Left forelimb (tissue), 1 donor: ENCODE data around the gene CSNK2A1.
"Not testable (repeated sequence)": the region's sequence is repeated elsewhere in the genome, so short reads cannot be mapped to it uniquely, and the experiment has no call there.

Experiments
- DNase-seq: peaks from one replicate; pipeline ENCODE4 v3.0.0-alpha.2; 2018; ENCODE audit warnings: low spot score

The CSNK2A1 gene

GRCh38 chr20:454951-455350 lies 88.6 kb downstream of the CSNK2A1 start:
- DNase-seq, result no peak

DNA sequence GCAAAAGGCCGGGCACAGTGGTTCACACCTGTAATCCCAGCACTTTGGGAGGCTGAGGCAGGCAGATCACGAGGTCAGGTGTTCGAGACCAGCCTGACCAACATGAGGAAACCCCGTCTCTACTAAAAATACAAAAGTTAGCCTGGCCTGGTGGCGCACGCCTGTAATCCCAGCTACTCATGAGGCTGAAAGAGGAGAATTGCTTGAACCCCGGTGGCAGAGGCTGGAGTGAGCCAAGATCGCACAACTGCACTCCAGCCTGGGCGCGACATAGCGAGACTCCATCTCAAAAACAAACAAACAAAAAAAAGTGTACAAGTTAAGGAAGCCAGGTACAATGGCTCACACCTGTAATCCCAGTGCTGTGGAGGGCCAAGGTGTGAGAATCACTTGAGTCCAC lies 91.6 kb downstream of the CSNK2A1 start:
- DNase-seq, result not testable (repeated sequence)

DNA sequence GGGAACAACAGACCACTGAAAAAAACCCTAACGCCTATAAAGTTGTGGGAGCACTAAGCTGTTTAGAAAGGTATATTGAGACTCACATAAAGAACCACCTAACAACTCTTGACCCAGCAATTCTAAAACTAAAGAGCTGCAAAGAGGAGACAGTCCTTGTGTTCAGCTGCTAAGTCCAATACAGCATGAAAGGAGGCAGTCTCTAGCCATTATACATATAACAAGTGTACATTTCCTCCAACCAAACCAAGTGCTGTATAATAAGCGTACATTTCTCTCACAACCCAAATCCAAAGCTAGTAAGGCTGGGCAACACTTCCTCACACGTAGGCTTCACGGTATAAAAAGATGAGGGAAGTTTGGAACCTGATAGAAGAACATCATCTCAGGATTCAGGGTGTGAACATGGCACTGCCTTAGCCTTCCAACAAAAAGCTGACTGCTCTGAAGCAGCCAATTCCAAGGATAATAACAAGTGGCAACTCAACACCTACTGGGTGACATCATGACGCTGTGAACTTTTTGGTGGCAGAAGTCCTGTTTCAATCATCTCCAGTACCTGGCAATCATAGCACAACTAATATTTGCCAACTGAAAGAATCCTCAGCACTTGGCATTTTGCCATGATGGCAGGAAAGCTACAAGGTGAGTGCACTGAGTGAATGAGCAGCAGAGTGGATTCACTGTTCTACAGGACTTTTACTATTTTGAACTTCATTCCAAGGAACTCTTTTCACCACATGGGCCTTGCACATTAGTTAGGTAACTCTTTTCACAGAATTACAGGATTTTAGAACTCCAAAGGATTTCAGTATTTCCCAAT lies 97.9 kb downstream of the CSNK2A1 start:
- DNase-seq, result no peak

DNA sequence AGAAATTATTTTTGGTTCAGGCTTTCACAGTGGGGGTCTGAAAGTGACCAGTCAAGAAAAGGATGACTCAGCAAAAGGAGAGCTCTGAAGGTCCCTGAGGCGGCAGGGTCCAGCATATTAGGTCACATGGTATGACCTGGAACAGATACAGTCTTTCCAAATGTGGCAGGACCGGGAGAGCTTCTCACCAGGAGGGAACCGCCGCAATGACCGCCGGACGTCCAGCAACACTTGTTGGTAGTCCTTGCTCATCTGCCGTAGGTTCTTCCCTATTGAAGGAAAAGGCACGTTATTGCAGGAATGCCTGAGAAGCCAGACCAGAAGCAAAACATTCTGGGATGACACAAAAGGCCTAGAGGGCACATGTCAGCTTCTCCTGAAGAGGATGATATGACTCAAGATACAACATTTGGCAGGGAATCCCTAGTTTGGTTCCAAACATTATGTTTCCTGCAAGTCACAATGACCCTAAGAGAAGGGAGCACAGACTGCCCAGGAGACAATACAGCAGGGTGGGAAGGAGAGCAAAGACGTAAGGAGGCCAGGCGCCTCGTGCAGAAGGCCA lies 98.6 kb downstream of the CSNK2A1 start:
- DNase-seq, result no peak

DNA sequence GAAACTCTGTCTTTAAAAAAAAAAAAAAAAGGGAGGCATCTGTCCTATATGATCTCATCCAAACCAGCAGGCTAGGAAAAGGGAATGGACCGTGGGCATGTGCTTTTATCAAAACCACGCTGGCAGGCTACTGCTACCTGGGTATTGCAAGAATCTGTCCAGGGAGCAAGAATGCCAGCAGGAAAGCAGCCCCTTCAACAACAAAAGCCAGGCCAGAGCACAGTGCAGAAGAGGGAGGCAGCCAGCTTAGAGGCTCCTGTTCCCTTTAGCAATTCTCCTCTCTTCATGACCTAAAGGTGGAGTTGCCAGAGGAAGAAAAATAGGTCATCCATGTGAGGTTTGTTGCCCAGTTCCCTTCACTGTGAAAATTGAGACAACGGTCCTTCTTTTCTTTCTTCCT lies 99.5 kb downstream of the CSNK2A1 start:
- no peak for DNase-seq

DNA sequence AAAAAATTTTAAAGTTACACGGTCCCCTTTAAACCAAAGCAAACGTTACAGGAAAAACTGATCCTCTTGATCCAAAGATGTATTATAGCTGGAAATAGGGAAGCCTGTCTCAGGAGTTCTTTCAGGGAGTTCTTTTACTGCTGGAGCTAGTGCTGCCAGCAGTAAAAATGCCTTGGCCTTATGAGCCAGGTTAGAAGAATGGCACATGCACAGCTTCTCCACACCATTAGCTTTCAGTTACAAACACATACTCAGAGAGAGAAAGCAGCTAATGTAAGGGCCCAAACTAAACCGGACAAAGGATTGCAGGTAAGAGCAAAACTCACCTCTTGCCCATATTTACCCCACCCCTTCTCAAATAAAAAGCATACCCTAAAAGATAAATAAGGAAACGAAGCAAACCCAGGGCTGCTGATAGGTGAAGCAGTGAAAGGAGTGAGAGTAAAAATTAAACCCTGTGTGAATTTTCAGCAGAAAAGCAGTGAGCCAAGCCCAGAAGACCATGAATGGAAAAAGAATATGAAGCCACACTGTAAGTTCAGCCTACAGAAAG lies 100.3 kb downstream of the CSNK2A1 start:
- no peak for DNase-seq

GRCh38 chr20:440636-441035 lies 103.0 kb downstream of the CSNK2A1 start:
- DNase-seq, result no peak

DNA sequence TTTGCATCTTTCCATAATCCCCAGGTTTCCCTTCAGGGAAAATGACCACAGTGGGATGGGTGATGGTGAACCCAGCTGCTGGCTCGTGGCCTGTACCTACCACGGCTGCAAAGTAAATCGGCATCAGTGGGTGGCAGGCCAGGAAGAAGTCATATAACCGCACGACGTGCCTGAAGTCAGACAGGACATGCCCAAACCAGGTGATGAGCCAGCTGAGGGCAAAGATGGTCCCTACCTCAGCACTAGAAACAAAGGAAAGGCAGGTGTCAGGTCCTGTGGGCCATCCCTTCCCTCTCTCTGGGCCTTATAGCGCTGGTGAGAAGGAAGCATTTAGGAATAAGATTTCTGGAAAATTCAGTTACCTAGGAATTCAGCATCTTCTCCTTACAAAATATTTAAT lies 103.4 kb downstream of the CSNK2A1 start:
- DNase-seq, result no peak

DNA sequence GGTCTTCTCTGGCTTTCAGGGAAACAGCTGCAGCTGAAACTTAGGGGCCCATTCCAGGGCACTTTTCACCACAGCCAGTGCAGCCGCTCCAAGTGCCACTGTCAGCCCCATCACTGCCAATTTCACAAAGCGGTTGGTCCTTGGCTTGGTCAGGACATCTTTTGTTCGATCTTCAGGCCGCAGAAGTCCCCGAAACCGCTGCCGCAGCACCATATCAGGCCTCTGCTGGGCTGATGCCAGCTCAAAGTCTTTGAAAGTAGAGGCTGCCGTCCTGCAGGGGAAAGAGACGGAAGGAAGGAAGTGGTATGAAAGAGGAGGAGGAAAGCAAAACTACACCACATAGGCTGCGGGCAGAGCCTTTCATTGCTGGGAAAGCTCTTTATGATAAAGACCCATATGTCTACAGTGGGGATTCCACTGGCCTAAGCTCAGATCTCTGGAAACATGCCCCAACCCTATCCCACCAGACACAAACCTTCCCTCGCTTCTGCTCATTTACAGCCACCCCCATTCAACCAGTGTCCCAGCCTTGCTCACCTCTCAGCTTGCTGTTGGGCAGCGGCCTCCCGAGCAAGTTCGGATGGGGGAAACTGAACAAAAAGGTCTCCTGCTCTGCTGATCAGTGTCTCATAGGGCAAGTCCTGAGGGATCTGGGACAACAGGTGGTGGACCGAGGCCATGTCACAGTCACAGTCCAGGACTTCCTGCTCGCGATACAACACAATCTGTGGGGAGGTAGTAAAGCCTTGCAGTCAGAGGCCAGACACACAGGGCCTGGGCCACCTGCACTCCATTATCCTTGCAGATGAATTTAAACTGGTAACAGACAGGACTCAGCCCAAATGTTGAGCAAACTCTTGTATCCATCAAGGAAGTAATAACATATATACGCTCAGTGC lies 104.8 kb downstream of the CSNK2A1 start:
- no peak for DNase-seq

DNA sequence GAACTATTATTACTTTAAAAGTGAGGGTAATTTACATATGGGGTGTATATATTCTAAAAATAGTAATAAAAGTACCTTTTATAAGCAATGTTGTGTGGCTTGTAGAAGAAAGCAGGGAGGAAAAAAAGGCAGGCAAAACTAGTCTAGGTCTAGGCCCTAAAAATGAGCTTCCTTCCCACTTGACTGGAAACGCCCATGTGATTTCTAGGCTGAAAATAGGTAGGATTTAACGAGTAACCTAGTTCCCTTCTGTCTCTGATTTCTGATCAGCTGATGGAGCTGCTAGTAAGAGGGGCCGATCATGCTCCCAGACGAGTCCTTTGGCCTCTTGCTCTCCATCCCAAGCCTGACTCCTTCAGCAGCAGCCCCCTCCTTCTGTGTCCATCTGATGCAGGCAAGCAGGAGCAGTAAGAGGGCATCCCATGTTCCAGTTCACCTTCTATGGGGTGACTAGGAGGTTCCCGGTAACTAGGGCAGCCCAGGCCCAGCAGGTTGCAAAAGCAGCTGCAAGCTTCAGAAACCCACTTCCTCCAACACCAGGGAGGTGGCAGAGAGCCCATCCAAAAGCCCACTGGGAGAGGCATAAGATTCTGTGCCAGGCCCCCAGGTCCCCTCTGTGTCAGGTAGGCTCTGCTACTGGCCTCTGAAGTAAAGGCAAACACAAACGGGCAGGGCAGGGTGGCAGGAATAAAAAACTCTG lies 105.7 kb downstream of the CSNK2A1 start:
- no peak for DNase-seq

DNA sequence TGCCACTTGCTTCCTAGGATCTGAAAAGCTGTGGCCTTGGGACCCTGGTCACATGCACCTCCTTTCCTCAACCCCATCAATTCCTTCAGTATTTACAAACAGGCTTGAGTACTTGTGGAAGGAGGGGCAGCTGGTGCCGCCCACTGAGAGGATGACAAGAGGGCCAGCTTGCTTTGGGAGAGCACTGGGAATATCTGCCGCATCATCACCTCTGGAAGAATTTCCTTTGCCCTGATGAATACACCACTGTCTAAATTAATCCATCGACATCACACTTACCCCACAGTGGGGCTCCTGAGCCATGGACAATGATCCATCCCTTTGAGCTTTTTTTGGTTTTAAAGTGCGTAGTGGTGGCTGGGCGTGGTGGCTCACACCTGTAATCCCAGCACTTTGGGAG lies 107.1 kb downstream of the CSNK2A1 start:
- no peak for DNase-seq

DNA sequence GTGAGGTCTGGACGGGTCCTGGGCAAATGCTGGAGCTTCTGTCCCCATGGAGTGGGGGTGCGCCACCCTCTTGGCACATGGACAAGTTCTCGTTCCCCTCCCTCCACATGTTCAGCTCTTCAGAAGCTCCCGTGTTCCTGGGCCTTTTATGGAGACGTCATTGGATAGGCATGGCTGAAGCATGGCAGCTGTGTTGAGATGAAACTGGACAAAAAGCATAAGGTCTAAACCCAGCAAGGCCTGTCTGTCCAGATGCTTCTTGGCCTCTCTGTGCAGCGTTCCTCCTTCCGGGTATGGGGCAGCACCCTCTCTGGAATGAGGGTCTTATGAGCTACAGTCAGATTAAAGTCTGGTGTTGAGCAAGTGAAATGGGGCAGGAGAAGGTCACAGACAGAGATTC lies 108.0 kb downstream of the CSNK2A1 start:
- DNase-seq, result no peak

- DNase-seq, result no peak
Measured at GRCh38 chr20:434661-435419, 108.8 kb downstream of the CSNK2A1 start.

- no peak for DNase-seq
Measured at GRCh38 chr20:434221-434620, 109.4 kb downstream of the CSNK2A1 start.

GRCh38 chr20:433300-433975 lies 110.2 kb downstream of the CSNK2A1 start:
- no peak for DNase-seq

DNA sequence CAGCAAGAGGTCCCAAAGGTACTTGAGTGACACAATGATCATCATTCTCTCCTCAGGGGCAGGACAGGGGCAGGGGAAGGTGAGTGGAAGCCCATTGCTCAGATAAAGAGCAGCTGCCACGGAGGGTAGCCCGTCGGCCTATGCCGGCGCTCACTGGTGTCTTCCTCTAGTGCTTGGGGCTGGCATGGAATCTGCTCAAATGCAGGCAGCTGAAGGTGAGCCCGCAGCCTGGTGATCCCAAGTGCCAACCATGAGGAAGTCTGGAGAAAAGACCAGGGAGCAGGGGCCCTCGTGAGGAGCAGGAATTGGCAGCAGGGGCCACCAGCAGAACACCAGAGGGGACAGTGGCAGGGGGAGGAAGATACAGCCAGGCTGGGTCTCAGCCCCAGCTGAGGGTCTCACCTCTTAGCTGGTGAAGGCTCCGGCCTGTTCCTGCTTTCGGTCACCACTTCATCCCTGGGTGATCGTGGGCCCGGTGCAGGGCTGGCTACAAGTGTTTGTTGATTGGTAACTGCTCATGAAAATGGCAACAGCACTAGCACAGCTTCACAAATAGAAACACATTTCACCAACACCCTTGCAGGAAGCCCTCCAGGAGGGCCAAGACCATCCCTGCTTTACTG lies 110.8 kb downstream of the CSNK2A1 start:
- DNase-seq, result no peak

DNA sequence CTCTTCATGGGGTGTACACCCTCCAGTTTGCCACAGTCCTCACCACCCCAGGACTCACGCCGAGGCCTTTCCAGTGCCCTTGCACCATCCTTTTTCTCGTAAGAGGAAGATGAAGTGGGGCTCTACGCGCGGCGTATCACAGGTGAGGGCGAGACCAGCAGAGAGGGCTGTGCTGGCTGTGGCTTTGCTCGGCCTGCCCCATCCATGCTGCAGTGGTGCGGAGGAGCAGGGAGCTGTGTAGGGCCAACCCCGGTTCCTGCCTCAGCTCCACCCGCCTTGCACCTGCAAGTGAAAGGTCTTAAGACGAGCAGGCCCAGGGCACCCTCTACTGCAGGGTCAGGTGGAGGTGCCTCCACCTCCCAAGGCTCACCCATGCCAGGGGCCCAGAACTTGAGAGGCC lies 111.4 kb downstream of the CSNK2A1 start:
- no peak for DNase-seq

DNA sequence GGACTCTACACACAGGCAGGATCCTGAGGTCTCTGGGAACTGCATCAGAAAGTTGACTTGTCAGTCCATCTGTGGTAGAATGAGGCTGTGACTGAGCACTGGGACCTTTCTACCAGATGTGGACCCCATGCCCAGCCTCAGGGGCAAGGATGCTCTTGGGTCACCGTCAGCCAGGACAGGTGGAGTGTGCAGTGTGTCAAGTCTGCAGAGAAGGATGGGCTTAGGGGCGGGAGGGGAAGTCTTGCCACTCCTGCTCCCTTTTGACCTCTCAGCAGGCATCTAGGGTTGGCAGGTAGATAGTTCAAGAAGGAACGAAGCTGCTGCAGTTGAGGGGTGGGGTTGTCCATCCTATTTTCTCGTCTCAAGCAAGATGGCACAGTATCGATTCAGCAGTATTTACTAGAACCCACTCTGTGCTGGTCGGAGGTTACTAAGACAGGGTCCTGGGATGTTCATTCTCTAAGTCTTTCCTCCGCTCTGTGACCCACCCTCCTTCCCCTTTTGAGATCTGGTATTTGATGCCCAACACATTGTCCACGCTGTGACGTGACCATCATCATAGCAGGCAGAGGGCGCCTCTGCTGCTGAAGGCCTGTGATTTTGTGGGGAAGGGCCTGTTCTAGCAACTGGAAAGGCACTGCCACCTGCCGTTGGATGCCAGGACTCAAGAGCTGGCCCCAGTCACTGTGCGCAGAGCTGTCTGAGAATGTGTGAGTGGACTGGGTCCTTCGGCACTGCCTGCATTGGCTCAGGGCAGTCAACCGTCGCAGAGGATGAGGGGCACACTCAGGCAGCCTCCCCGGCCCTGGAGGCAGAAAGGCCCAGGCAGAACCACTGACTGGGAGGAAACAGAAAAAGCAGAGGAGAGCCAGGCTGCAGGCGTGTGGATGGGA lies 112.3 kb downstream of the CSNK2A1 start:
- DNase-seq, result peak; percentile 68
